SJSA1 (cell line): Measurements from ENCODE around the gene PALLD. TPM values are rescaled to one million over a fixed set of nuclear protein-coding genes. Genes with fewer than 3 reads are reported as not detected.
"Not testable (repeated sequence)": the region's sequence is repeated elsewhere in the genome, so short reads cannot be mapped to it uniquely, and the experiment has no call there.

Source experiments
- DNase-seq, 2 experiments: peaks; one replicate each; pipeline ENCODE4 v3.0.0-alpha.2; 2015 to 2020; ENCODE audit warnings: low spot score in 2 of 2, low read depth in 1 of 2
- H3K27ac ChIP-seq: fragments of 250-450 bp; sonication (Bioruptor Pico); 2 replicates; pipeline ENCODE4 v1.5.1; 2020; ENCODE audit warnings: mild to moderate bottlenecking, moderate library complexity
- H3K27me3 ChIP-seq: fragments of 250-450 bp; sonication (Bioruptor Pico); replicated peaks from 2 replicates; pipeline ENCODE4 v1.5.1; 2020; ENCODE audit warnings: mild to moderate bottlenecking, moderate library complexity
- H3K36me3 ChIP-seq: fragments of 250-450 bp; sonication (Bioruptor Pico); 2 replicates; pipeline ENCODE4 v1.5.1; 2020; ENCODE audit warnings: mild to moderate bottlenecking
- H3K4me1 ChIP-seq: fragments of 250-450 bp; sonication (Bioruptor Pico); replicated peaks from 2 replicates; pipeline ENCODE4 v1.6.1; 2021; ENCODE audit warnings: mild to moderate bottlenecking
- H3K4me3 ChIP-seq: fragments of 250-450 bp; sonication (Bioruptor Pico); 2 replicates; pipeline ENCODE4 v1.5.1; 2020; ENCODE audit warnings: mild to moderate bottlenecking
- H3K9me3 ChIP-seq: fragments of 250-450 bp; sonication (Bioruptor Pico); replicated peaks from 2 replicates; pipeline ENCODE4 v1.5.1; 2020; ENCODE audit warnings: mild to moderate bottlenecking
- total RNA-seq: library from RNA; depleted of rRNA; stranded (reverse); fragments of >200 nt; shearing (Covaris generic); gene quantifications from 2 replicates; pipeline ENCODE4 v1.2.3, GENCODE V29; 2014; rRNA removed

Gene PALLD
- 99.8 and 118 TPM in 2 replicates for total RNA-seq

DNA sequence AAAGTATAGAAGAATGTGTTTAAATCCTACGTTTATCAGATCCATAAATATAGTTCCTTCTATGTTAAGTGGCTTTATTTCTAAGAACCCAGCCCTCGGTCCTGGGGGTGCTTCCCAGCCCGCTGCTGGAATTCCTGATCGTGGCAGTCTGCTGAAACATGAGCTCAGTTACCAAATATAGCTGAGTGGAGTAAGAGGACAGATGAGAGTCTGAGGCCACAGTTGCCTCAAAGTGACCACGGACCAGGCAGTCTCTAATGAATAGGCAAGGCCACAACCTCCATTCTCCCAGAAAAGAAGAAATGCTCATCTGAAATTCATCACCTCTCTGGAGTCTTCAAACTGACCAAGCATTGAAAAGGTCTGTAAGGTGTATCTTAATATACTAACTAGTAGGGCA, at the start of gene PALLD:
Gene PALLD, plus strand, starts transcription at position 219 of the 400 bp plus-strand sequence.
- Histone ChIP-seq H3K27me3 (no peaks in the 10 kb centered on the region), H3K36me3 (no peaks in the 10 kb centered on the region), H3K9me3 (no peaks in the 10 kb centered on the region), H3K4me3 (no peak within 1 kb of the TSS), H3K27ac (no peak within 1 kb of the TSS), H3K4me1 (0 out of 2 replicates have a peak, but pooled peaks cover 3% of the 10 kb centered on the region)
- DNase-seq: no peak

GRCh38 chr4:168449063-168449462, 47.8 kb upstream of the PALLD start:
- not testable (repeated sequence) for DNase-seq, H3K27me3 ChIP-seq, H3K4me3 ChIP-seq, H3K9me3 ChIP-seq, H3K27ac ChIP-seq
- peaks cover 18% of the 10 kb centered on the region for H3K36me3 ChIP-seq
- H3K4me1 ChIP-seq: peaks cover 23% of the 10 kb centered on the region

DNA sequence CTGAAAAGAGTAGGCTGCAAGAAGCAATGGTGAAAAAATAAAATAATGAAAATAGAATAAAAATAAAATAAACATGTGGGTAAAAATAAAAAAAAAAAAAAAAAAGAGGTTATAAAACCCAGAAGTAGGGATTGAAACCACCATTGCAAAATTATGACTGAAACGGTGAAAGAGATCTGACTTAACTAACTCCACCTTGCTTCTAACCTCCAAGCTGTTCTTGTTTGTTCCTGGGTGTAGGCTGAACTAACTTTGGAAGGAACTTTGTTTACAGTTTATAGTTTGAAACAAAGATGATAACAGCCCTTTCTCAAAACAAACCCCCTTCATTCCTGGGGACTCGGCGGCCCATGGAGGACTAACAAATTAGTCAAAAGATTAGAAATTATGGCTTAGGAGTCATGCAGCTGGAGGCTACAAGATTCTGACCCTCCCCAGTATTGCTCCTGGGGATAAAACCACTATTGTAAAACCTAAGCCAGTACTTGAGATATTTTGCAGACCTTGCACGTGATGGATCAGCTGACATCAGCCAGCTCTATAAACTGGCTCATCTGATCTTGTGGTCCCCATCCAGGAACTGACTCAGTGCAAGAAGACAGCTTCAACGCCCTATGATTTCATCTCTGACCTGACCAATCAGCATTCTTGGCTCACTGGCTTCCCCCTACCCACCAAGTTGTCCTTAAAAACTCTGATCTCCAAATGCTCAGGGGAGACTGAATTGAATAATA, 47.0 kb upstream of the PALLD start:
- Histone ChIP-seq H3K27me3 (no peaks in the 10 kb centered on the region), H3K36me3 (peaks cover 18% of the 10 kb centered on the region), H3K4me3 (no peak overlapping the region), H3K4me1 (peaks cover 23% of the 10 kb centered on the region), H3K9me3 (no peaks in the 10 kb centered on the region), H3K27ac (no peak overlapping the region; the same call in 1 of the 2 replicates)
- DNase-seq: peak in 1 of 2 experiments; percentile 14

DNA sequence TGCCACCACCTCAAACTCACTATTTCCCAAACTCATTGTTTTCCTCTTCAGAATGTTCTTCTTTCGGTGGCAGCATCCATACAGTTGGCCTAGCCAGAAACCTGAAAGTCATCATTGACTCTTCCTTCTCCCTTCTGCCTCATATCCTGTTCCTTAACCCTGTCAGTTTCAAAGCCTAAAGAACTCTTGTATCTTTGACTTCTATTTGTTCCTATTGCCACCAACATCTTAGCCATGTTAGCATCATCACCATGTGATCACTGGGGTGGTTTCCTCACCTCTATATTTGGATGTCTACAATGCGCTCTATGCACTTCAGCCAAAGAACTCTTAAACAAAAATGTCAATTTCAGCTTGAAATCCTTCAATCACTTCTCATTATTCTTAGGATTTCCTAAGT, 45.5 kb upstream of the PALLD start:
- no peaks in the 10 kb centered on the region for H3K27me3 ChIP-seq
- no peak for DNase-seq
- no peak overlapping the region for H3K27ac ChIP-seq
- H3K36me3 ChIP-seq: peaks cover 26% of the 10 kb centered on the region
- H3K4me1 ChIP-seq: peaks cover 23% of the 10 kb centered on the region
- H3K4me3 ChIP-seq: no peak overlapping the region
- H3K9me3 ChIP-seq: no peaks in the 10 kb centered on the region

DNA sequence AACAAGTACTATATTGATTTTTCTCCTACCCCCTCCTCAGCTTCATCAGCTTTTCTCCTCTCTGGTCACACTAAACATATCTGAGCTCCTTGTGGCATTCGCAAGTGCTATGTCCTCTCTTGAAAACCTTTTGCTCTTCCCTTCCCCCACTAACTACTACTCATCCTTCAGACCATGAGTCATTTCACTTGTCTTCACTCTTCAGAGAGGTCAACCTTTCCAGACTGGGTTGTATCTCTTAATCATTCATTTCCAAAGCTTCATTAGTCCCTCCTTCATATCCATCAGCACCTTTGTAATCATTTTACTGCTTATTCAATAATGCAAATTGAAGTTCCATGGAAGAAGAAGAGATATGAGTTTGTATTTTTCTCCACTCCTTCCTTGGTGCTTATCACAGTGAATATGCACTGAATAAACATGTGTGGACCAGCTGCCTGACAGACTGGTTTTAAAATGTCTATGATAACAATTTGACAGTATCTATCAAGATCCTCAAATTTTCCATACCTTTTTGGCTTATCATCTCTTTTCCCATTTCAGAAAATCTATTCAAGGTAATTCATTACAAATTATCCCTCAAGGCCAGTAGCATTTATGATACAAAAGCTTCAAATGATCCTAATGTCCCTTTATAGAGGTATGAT, 45.0 kb upstream of the PALLD start:
- DNase-seq: peak in 1 of 2 experiments; percentile 74
- Histone ChIP-seq H3K36me3 (peaks cover 26% of the 10 kb centered on the region), H3K4me3 (no peak overlapping the region), H3K27ac (no peak overlapping the region), H3K27me3 (no peaks in the 10 kb centered on the region), H3K9me3 (no peaks in the 10 kb centered on the region), H3K4me1 (peaks cover 23% of the 10 kb centered on the region)

DNA sequence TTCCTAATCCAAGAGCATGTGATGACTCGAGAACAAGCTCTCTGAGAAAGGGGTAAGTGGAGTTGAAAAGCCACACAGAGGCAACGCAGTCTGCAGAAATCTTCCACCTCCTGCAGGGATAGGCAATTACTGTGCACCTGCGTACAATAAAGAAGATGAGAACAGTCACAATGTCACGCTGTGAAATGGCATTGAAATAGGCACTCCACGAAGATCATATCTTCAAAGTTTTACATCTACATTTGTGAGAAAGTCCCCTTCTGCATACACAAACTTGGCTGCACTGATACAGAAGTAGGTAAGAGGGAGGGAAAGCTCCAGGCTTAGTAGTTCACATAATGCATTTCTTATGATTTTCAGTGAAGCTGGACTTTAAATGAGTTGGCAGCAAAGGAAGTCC, 43.7 kb upstream of the PALLD start:
- no peak for DNase-seq

GRCh38 chr4:168458256-168458655, 38.6 kb upstream of the PALLD start:
- not testable (repeated sequence) for H3K9me3 ChIP-seq, H3K27ac ChIP-seq, H3K4me1 ChIP-seq, H3K4me3 ChIP-seq, DNase-seq, H3K27me3 ChIP-seq
- peaks cover 15% of the 10 kb centered on the region for H3K36me3 ChIP-seq

More for the DNA sequence above, 43.7 kb upstream of the PALLD start:
- H3K27ac ChIP-seq: no peak overlapping the region
- H3K27me3 ChIP-seq: no peaks in the 10 kb centered on the region
- no peak overlapping the region for H3K4me3 ChIP-seq
- H3K4me1 ChIP-seq: peaks cover 23% of the 10 kb centered on the region
- H3K36me3 ChIP-seq: peaks cover 22% of the 10 kb centered on the region
- H3K9me3 ChIP-seq: no peaks in the 10 kb centered on the region

- peaks cover 13% of the 10 kb centered on the region for H3K36me3 ChIP-seq
- DNase-seq: no peak
- no peaks in the 10 kb centered on the region for H3K9me3 ChIP-seq
- H3K4me1 ChIP-seq: no peaks in the 10 kb centered on the region
- no peak overlapping the region for H3K27ac ChIP-seq
- no peaks in the 10 kb centered on the region for H3K27me3 ChIP-seq
- H3K4me3 ChIP-seq: no peak overlapping the region
Observed at GRCh38 chr4:168461821-168462220, 35.0 kb upstream of the PALLD start.

GRCh38 chr4:168472920-168473319, 23.9 kb upstream of the PALLD start:
- no peak for DNase-seq
- H3K27me3 ChIP-seq: no peaks in the 10 kb centered on the region
- H3K27ac ChIP-seq: no peak overlapping the region
- H3K36me3 ChIP-seq: peaks cover 37% of the 10 kb centered on the region
- H3K9me3 ChIP-seq: no peaks in the 10 kb centered on the region
- peaks cover 6% of the 10 kb centered on the region for H3K4me1 ChIP-seq
- no peak overlapping the region for H3K4me3 ChIP-seq

- no peak for DNase-seq
- no peak overlapping the region for H3K4me3 ChIP-seq
- H3K9me3 ChIP-seq: 0 out of 2 replicates have a peak, but pooled peaks cover 3% of the 10 kb centered on the region
- peaks cover 13% of the 10 kb centered on the region for H3K4me1 ChIP-seq
- H3K27me3 ChIP-seq: no peaks in the 10 kb centered on the region
- H3K27ac ChIP-seq: no peak overlapping the region; the same call in 1 of the 2 replicates
- H3K36me3 ChIP-seq: peaks cover 35% of the 10 kb centered on the region
Observed at GRCh38 chr4:168474660-168475320, 22.1 kb upstream of the PALLD start.

GRCh38 chr4:168475745-168476144, 21.1 kb upstream of the PALLD start:
- Histone ChIP-seq H3K4me3 (no peak overlapping the region), H3K4me1 (peaks cover 13% of the 10 kb centered on the region), H3K27ac (no peak overlapping the region), H3K9me3 (0 out of 2 replicates have a peak, but pooled peaks cover 3% of the 10 kb centered on the region), H3K36me3 (peaks cover 31% of the 10 kb centered on the region), H3K27me3 (no peaks in the 10 kb centered on the region)
- DNase-seq: no peak

DNA sequence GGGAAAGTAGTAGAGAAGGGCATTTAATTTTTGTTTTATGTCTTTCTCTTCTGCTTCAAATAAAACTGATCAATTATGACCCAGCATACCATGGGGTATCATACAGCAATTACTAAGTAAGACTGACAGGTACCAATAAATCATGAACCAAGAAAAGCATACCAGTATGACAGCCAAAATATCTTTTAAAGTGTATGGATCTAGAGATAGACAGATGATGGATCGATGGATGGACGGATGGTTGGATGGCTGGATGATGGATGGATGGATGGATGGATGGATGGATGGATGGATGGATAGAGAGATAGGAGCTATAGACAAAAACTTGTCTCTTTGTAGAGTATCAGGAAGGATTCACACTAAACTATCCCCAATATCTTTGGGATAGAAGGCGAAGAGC, 18.0 kb upstream of the PALLD start:
- no peaks in the 10 kb centered on the region for H3K27me3 ChIP-seq
- H3K9me3 ChIP-seq: 0 out of 2 replicates have a peak, but pooled peaks cover 3% of the 10 kb centered on the region
- DNase-seq: no peak
- peaks cover 38% of the 10 kb centered on the region for H3K4me1 ChIP-seq
- no peak overlapping the region for H3K27ac ChIP-seq
- H3K36me3 ChIP-seq: peaks cover 10% of the 10 kb centered on the region; the same call in 1 of the 2 replicates
- no peak overlapping the region for H3K4me3 ChIP-seq

- peak overlapping the region; percentile 58 for H3K4me3 ChIP-seq
- peaks cover 50% of the 10 kb centered on the region for H3K4me1 ChIP-seq
- H3K27me3 ChIP-seq: no peaks in the 10 kb centered on the region
- peaks cover 10% of the 10 kb centered on the region; the same call in 1 of the 2 replicates for H3K36me3 ChIP-seq
- H3K9me3 ChIP-seq: 0 out of 2 replicates have a peak, but pooled peaks cover 6% of the 10 kb centered on the region
- H3K27ac ChIP-seq: peak overlapping the region; percentile 97
- peak; percentile 58 to 96 for DNase-seq
Observed at GRCh38 chr4:168480931-168481611, 15.8 kb upstream of the PALLD start.
